NCI-H1048 (cell line): ENCODE results near the gene ZBED4.
A peak's percentile ranks its signal among the peaks of the same experiment; 100 is the strongest.

Experiments
- DNase-seq: peaks from one replicate; lab custom pipeline; 2025; lab: John Stamatoyannopoulos, UW

The ZBED4 gene

GRCh38 chr22:49904040-49904369, 50.4 kb downstream of the ZBED4 start:
- DNase-seq: no peak

- no peak for DNase-seq
Observed at GRCh38 chr22:49905465-49905864, 51.8 kb downstream of the ZBED4 start.

- no peak for DNase-seq
Observed at GRCh38 chr22:49906071-49906798, 52.6 kb downstream of the ZBED4 start.

GRCh38 chr22:49906799-49907290, 53.2 kb downstream of the ZBED4 start:
- DNase-seq: no peak

GRCh38 chr22:49907807-49908206, 54.2 kb downstream of the ZBED4 start:
- no peak for DNase-seq

- DNase-seq: no peak
Observed at GRCh38 chr22:49909476-49910205, 56.0 kb downstream of the ZBED4 start.

GRCh38 chr22:49910229-49911155, 56.8 kb downstream of the ZBED4 start:
- no peak for DNase-seq

GRCh38 chr22:49911881-49912625, 58.4 kb downstream of the ZBED4 start:
- DNase-seq: no peak

- DNase-seq: no peak
Observed at GRCh38 chr22:49913026-49913425, 59.4 kb downstream of the ZBED4 start.

GRCh38 chr22:49913446-49913845, 59.8 kb downstream of the ZBED4 start:
- DNase-seq: no peak

GRCh38 chr22:49914256-49914655, 60.6 kb downstream of the ZBED4 start:
- no peak for DNase-seq

- DNase-seq: no peak
Observed at GRCh38 chr22:49915610-49916009, 62.0 kb downstream of the ZBED4 start.

GRCh38 chr22:49916831-49917230, 63.2 kb downstream of the ZBED4 start:
- no peak for DNase-seq

- DNase-seq: peak; percentile 88
Observed at GRCh38 chr22:49917974-49918910, 64.6 kb downstream of the ZBED4 start, which contains the start of the genes ALG12 and CRELD2. ALG12 (minus strand) TSS chr22:49918438; CDS start chr22:49913765, 4,673 bp downstream. CRELD2 (plus strand) TSS chr22:49918634; CDS start chr22:49918770, 136 bp downstream.

- no peak for DNase-seq
Observed at GRCh38 chr22:49918911-49919881, 65.6 kb downstream of the ZBED4 start.

GRCh38 chr22:49920859-49921258, 67.2 kb downstream of the ZBED4 start:
- no peak for DNase-seq

- no peak for DNase-seq
Observed at GRCh38 chr22:49921508-49922278, 68.0 kb downstream of the ZBED4 start.

GRCh38 chr22:49922484-49922883, 68.8 kb downstream of the ZBED4 start:
- no peak for DNase-seq
